K562 (cell line): Measurements from ENCODE around the gene COPB2. TPM values are rescaled to one million over a fixed set of nuclear protein-coding genes. Genes with fewer than 3 reads are reported as not detected.

ENCODE experiments used
- NCOR1 ChIP-seq: fragments of 450-650 bp; IDR thresholded peaks from 2 replicates; pipeline ENCODE4 v1.6.1; 2016; ENCODE audit warnings: mild to moderate bottlenecking, moderate library complexity
- NFIC ChIP-seq: fragments of 450-650 bp; IDR thresholded peaks from 2 replicates; pipeline ENCODE4 v1.6.1; 2017; ENCODE audit warnings: mild to moderate bottlenecking, inconsistent platforms
- YY1 ChIP-seq, 3 experiments: IDR thresholded peaks; 2 replicates each; pipeline ENCODE4 v1.6.1; 2011; ENCODE audit warnings: low read length in 2 of 3, mild to moderate bottlenecking in 2 of 3, moderate library complexity in 2 of 3, borderline replicate concordance in 1 of 3, control low read depth in 1 of 3, low read depth in 1 of 3; ENCODE audit not compliant: insufficient read depth in 3 of 3, insufficient replicate concordance in 2 of 3, control insufficient read depth in 1 of 3, insufficient read length in 1 of 3; ENCODE audit errors: extremely low read depth in 1 of 3
- ZNF124 ChIP-seq: sonication (generic); formaldehyde crosslinking; IDR thresholded peaks from 2 replicates; pipeline ENCODE4 v1.8.1; 2022; ENCODE audit warnings: missing genetic modification reagents
- ZNF197 ChIP-seq: fragments of 200-800 bp; sonication (Bioruptor generic); IDR thresholded peaks from 2 replicates; pipeline ENCODE4 v1.6.1; 2016; ENCODE audit warnings: low read depth, missing genetic modification characterization, missing compliant biosample characterization
- ZNF766 ChIP-seq: fragments of 200-800 bp; sonication (Bioruptor generic); conservative IDR thresholded peaks from 2 replicates; pipeline ENCODE4 v1.6.1; 2016; ENCODE audit warnings: missing genetic modification characterization, missing compliant biosample characterization
- ZSCAN32 ChIP-seq: fragments of 450-650 bp; formaldehyde crosslinking; IDR thresholded peaks from 2 replicates; pipeline ENCODE4 v1.4.0; 2020; ENCODE audit warnings: mild to moderate bottlenecking, moderate library complexity
- polyA plus RNA-seq, 8 experiments: library from polyadenylated mRNA; depleted of rRNA in 4 of 8; stranded (reverse) in 5 of 8; unstranded in 3 of 8; fragments of >200 nt; fragmentation: Nextera tagmentation in 2 of 8; fragmentation: Illumina TruSeq in 1 of 8; extraction: Ambion mirVana in 2 of 8; extraction: Trizol in 1 of 8; gene quantifications; 2 replicates each; pipeline versions ENCODE4 v1.2.1 to v1.2.3, GENCODE V29; 2011 to 2014; ENCODE audit warnings: inconsistent platforms in 1 of 8, missing spikeins in 1 of 8
- total RNA-seq, 7 experiments: library from RNA; depleted of rRNA in 6 of 7; stranded (reverse); fragments of >200 nt in 6 of 7; fragmentation: Illumina TruSeq in 2 of 7; extraction: Trizol in 2 of 7; gene quantifications; 2 replicates each; pipeline versions ENCODE4 v1.2.1 to v1.2.3, GENCODE V29; 2011 to 2021; ENCODE audit warnings: low replicate concordance in 1 of 7
- TF ChIP-seq, protein P1 (sequence below): fragments of 250-450 bp; sonication (Bioruptor Pico); IDR thresholded peaks from 2 replicates; pipeline ENCODE4 v1.5.0; 2021; ENCODE audit warnings: mild to moderate bottlenecking, moderate library complexity
- TF ChIP-seq, protein P2 (sequence below): fragments of 250-450 bp; sonication (Bioruptor Pico); IDR thresholded peaks from 2 replicates; pipeline ENCODE4 v1.4.0; 2020; ENCODE audit warnings: mild to moderate bottlenecking, moderate library complexity, borderline replicate concordance

COPB2 gene
- total and polyA plus RNA-seq, 9 of the 15 experiments (the other 6 are each of a cell fraction or from before 2014, with no cell fraction given): 64.3 to 189 (median 130) TPM

DNA sequence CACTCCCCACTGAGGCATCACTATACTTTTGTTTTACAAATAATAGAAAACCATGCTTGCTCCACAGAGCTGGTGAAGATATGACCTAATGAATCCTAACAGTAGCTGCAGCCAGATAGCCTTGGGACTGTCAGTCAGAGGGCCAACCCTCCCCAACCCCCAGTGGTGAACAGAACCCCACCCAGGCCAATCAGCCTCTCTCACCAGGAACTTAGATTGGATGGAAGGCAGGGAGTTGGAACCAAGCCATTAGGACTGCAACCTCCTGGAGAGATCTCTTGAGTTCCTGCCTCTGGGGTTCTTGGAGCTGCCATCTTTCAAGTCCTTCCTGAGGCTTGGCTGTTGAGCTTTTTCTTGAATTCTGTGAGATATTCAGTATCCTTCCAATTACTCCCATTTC is 48.7 kb downstream of the COPB2 start (continued):
- TF ChIP-seq ZNF197 (CRISPR knock-in tag) (no peak), ZSCAN32 (CRISPR knock-in tag) (no peak), YY1 (IDR thresholded peaks at IDR 0.05; ENCODE audit: borderline replicate concordance in 1 of 3, control insufficient read depth in 1 of 3, extremely low read depth in 1 of 3, insufficient read depth in 3 of 3, insufficient read length in 1 of 3, insufficient replicate concordance in 2 of 3, low read depth in 1 of 3, low read length in 2 of 3) (peak in 1 of 3 experiments; percentile 75), NCOR1 (0 out of 2 replicates have a peak, but pooled peaks have one; percentile 5), ZNF124 (CRISPR knock-in tag) (no peak), ZNF766 (CRISPR knock-in tag) (peak; percentile 45; the same call in 1 of the 2 replicates), NFIC (peak; percentile 92)
- TF ChIP-seq, protein P1, sequence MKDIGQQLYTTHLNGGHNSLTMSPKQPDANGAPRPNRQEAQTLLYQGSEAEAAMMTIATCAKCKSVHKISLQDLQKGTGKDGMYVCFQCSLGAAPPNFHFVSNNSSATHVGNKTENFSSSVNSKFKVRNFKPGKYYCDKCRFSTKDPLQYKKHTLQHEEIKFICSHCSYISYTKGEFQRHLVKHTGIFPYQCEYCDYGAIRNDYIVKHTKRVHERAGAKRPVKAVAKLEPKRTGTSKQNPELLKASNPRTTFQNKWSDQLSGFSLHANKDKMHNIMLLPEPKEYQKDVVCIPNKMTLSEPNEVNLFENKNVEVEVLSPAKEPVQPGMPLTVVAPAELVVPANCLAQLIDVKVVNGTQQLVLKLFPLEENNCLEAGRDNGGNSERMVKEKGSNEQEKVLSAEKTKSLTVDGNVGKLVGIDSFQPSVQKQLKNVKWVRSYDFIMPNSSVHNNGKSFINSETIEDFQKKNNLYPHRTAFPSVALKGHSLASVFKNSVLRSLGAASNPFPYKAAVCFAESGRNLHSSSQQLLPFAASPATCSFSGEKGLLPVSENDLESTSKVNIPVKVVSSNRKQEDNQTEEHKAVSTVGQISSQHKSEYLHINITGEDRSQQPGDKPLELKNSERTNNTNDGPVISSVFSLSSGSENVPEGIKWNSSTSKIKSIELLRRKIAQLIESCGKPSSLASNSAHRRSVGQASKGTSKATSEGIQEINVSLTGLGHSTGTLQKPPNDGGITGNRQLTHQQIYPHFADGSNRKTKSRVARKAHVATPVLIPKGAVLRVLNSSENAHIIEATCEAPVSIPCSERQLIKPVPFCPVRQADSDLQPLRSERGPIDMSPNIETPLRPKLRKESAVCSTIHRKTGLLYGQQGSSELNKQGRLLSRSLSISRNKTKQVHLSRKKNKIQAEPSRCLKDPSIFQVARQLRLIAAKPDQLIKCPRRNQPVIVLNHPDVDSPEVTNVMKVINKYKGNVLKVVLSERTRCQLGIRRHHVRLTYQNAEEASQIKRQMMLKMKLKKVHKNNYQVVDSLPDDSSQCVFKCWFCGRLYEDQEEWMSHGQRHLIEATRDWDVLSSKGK (CRISPR knock-in tag): no peak
- TF ChIP-seq, protein P2, sequence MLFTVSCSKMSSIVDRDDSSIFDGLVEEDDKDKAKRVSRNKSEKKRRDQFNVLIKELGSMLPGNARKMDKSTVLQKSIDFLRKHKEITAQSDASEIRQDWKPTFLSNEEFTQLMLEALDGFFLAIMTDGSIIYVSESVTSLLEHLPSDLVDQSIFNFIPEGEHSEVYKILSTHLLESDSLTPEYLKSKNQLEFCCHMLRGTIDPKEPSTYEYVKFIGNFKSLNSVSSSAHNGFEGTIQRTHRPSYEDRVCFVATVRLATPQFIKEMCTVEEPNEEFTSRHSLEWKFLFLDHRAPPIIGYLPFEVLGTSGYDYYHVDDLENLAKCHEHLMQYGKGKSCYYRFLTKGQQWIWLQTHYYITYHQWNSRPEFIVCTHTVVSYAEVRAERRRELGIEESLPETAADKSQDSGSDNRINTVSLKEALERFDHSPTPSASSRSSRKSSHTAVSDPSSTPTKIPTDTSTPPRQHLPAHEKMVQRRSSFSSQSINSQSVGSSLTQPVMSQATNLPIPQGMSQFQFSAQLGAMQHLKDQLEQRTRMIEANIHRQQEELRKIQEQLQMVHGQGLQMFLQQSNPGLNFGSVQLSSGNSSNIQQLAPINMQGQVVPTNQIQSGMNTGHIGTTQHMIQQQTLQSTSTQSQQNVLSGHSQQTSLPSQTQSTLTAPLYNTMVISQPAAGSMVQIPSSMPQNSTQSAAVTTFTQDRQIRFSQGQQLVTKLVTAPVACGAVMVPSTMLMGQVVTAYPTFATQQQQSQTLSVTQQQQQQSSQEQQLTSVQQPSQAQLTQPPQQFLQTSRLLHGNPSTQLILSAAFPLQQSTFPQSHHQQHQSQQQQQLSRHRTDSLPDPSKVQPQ: no peak
